SK-N-SH (cell line): ENCODE data around the gene SCN2A.

Experiments used
- EZH2phosphoT487 ChIP-seq: fragments of 200-600 bp; sonication (generic); IDR thresholded peaks from 2 replicates; pipeline ENCODE4 v1.6.1; 2017; ENCODE audit warnings: low read depth, mixed run types, mild to moderate bottlenecking, antibody characterized with exemption, moderate library complexity, borderline replicate concordance
- POLR2AphosphoS5 ChIP-seq: IDR thresholded peaks from 2 replicates; pipeline ENCODE4 v1.6.1; 2012; ENCODE audit warnings: low read depth, low read length
- RAD21 ChIP-seq: IDR thresholded peaks from 2 replicates; pipeline ENCODE4 v1.6.1; 2012; ENCODE audit warnings: mild to moderate bottlenecking, low read length
- RCOR1 ChIP-seq: fragments of 150-350 bp; IDR thresholded peaks from 2 replicates; pipeline ENCODE4 v1.6.1; 2017; ENCODE audit warnings: antibody characterized with exemption, low read length
- REST ChIP-seq: IDR thresholded peaks from 2 replicates; pipeline ENCODE4 v1.6.1; 2012; ENCODE audit warnings: mild to moderate bottlenecking, low read depth, low read length, moderate library complexity
- SMC3 ChIP-seq: IDR thresholded peaks from 2 replicates; pipeline ENCODE4 v1.6.1; 2012; ENCODE audit warnings: low read depth, low read length, improper control_type of control experiment
- TCF12 ChIP-seq: IDR thresholded peaks from 2 replicates; pipeline ENCODE4 v1.4.0; 2012
- TEAD4 ChIP-seq: IDR thresholded peaks from 2 replicates; pipeline ENCODE4 v1.4.0; 2012; ENCODE audit warnings: mild to moderate bottlenecking, borderline replicate concordance; ENCODE audit not compliant: insufficient read depth
- USF2 ChIP-seq: fragments of 150-350 bp; IDR thresholded peaks from 2 replicates; pipeline ENCODE4 v1.6.1; 2017; ENCODE audit warnings: antibody characterized with exemption, low read length, low read depth, borderline replicate concordance
- TF ChIP-seq, protein P1 (sequence below): fragments of 200-600 bp; sonication (generic); IDR thresholded peaks from 2 replicates; pipeline ENCODE4 v1.6.1; 2017; ENCODE audit warnings: antibody characterized with exemption, mild to moderate bottlenecking, moderate library complexity

GRCh38 chr2:165245081-165245793 is 6.0 kb downstream of the SCN2A start:
- TF ChIP-seq EZH2phosphoT487 (no peak), RCOR1 (no peak), TEAD4 (no peak), RAD21 (no peak), SMC3 (no peak), USF2 (no peak), TCF12 (no peak), REST (no peak), POLR2AphosphoS5 (no peak)
- TF ChIP-seq, protein P1, sequence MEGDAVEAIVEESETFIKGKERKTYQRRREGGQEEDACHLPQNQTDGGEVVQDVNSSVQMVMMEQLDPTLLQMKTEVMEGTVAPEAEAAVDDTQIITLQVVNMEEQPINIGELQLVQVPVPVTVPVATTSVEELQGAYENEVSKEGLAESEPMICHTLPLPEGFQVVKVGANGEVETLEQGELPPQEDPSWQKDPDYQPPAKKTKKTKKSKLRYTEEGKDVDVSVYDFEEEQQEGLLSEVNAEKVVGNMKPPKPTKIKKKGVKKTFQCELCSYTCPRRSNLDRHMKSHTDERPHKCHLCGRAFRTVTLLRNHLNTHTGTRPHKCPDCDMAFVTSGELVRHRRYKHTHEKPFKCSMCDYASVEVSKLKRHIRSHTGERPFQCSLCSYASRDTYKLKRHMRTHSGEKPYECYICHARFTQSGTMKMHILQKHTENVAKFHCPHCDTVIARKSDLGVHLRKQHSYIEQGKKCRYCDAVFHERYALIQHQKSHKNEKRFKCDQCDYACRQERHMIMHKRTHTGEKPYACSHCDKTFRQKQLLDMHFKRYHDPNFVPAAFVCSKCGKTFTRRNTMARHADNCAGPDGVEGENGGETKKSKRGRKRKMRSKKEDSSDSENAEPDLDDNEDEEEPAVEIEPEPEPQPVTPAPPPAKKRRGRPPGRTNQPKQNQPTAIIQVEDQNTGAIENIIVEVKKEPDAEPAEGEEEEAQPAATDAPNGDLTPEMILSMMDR = no peak
